ENCODE results near the gene PARP12.

PARP12 gene

DNA sequence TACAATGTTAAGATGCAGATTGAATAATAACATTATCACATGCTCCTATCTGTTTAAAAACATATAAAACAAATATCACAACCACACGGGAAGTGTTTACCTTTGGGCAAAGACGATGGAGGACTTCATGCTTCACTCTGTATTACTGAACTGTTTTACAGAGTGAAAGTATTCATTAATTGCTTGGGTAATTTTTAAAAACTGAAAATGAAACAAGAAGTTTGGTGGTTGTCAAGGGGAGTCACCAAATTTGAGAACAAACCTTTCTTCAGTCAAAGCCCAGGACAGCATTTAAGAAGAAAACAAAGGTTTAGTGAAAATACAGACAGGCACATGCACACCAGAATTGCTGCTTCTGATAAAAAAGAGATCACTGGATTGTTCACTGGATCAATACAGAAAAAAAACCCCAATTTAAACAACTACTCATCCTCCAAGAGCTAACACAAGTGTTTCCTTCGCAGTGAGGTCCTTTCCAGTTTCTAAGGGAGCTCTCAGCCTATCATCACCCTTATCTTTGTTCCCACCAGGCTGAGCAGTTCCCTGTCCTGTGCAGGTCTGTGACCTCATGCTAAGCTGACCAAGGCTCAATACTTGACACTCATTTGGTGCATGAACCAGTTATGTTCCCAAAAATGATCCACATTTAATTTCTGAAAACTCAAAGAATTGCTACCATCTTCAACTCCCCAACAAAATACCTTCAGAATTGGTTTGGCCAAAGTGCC is 8.8 kb downstream of the PARP12 start:
- no peak for TF ChIP-seq FOXP2 (optimal IDR thresholded peaks at IDR 0.05; ENCODE audit: borderline replicate concordance, extremely low read depth, extremely low read length, insufficient read depth)
- TF ChIP-seq TAF1 (IDR thresholded peaks at IDR 0.05; ENCODE audit: borderline replicate concordance, insufficient read depth, low read length): no peak
- no peak for TF ChIP-seq POLR2AphosphoS5 (IDR thresholded peaks at IDR 0.05; ENCODE audit: low read depth, low read length)
- TF ChIP-seq SIN3A (IDR thresholded peaks at IDR 0.05; ENCODE audit: borderline replicate concordance, insufficient read depth, low read length): no peak
- no peak for TF ChIP-seq REST (IDR thresholded peaks at IDR 0.05; ENCODE audit: insufficient read depth in 1 of 2, low read depth in 2 of 2, low read length in 2 of 2)

DNA sequence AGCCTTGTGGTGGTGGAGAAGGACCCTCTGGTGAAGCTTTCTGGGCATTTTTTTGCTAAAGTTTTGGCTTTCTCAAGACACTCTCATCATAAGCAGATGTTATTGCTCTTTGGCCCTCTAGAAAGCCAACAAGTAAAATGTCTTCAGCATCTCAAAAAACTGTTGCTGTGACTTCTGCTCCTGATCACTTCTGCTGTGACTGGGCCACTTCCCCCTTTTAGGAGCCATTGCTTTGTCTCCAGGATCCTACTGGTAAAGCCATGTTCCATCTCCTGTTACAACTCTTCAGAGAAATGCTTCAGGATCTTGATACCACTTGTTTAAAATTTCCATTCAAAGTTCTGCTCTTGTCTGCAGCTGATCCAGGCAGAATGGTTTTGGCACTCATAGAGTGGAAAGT is 10.9 kb downstream of the PARP12 start:
- TF ChIP-seq SIN3A (IDR thresholded peaks at IDR 0.05; ENCODE audit: borderline replicate concordance, insufficient read depth, low read length) (no peak), REST (IDR thresholded peaks at IDR 0.05; ENCODE audit: insufficient read depth in 1 of 2, low read depth in 2 of 2, low read length in 2 of 2) (no peak), FOXP2 (optimal IDR thresholded peaks at IDR 0.05; ENCODE audit: borderline replicate concordance, extremely low read depth, extremely low read length, insufficient read depth) (no peak), TAF1 (IDR thresholded peaks at IDR 0.05; ENCODE audit: borderline replicate concordance, insufficient read depth, low read length) (no peak), POLR2AphosphoS5 (IDR thresholded peaks at IDR 0.05; ENCODE audit: low read depth, low read length) (no peak)

- TF ChIP-seq REST (IDR thresholded peaks at IDR 0.05; ENCODE audit: insufficient read depth in 1 of 2, low read depth in 2 of 2, low read length in 2 of 2) (no peak), SIN3A (IDR thresholded peaks at IDR 0.05; ENCODE audit: borderline replicate concordance, insufficient read depth, low read length) (no peak), TAF1 (IDR thresholded peaks at IDR 0.05; ENCODE audit: borderline replicate concordance, insufficient read depth, low read length) (no peak), FOXP2 (optimal IDR thresholded peaks at IDR 0.05; ENCODE audit: borderline replicate concordance, extremely low read depth, extremely low read length, insufficient read depth) (no peak), POLR2AphosphoS5 (IDR thresholded peaks at IDR 0.05; ENCODE audit: low read depth, low read length) (no peak)
Measured at GRCh38 chr7:140050100-140050499, 12.7 kb downstream of the PARP12 start.

DNA sequence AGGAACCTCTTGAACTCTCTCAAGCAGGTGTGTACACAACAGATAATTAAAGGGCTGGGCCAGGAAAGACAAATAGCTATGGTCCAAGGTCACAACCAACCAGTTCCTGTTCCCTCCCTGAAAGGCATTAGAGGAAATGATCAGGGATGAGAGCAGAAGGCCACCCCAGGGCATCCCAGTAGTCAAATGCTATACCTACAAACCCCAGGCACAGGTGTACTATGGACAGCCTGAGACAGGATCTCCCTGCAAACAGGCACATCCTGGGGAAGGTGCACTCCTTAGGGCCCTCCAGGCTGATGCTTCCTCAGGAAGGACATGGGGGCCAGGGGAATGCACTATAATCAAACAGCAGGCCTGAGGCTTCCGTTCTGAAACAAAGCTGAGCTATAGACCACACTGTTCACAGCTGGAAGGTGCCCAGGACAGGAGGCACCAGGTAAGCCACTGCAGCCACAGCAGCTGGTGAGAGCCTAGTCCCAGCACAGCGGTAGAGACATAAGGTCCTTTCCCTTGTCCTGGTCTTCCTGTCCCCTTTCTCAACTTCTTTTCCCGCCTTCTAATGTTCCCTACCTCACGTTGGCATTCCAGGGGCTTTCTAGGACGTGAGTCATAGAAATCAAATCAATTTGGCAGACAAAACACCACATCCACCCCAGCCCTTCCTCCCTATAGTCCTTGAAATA is 13.3 kb downstream of the PARP12 start:
- TF ChIP-seq TAF1 (IDR thresholded peaks at IDR 0.05; ENCODE audit: borderline replicate concordance, insufficient read depth, low read length) (no peak), SIN3A (IDR thresholded peaks at IDR 0.05; ENCODE audit: borderline replicate concordance, insufficient read depth, low read length) (no peak), FOXP2 (optimal IDR thresholded peaks at IDR 0.05; ENCODE audit: borderline replicate concordance, extremely low read depth, extremely low read length, insufficient read depth) (no peak), REST (IDR thresholded peaks at IDR 0.05; ENCODE audit: insufficient read depth in 1 of 2, low read depth in 2 of 2, low read length in 2 of 2) (no peak), POLR2AphosphoS5 (IDR thresholded peaks at IDR 0.05; ENCODE audit: low read depth, low read length) (no peak)

All from PFSK-1 (cell line).